ENCODE measurements around the gene ZSCAN29. TPM values are rescaled to one million over a fixed set of nuclear protein-coding genes. Genes with fewer than 3 reads are reported as not detected.

The ZSCAN29 gene
- total and polyA plus RNA-seq, 2 of the 13 experiments (the other 11 are each of a cell fraction or from before 2014, with no cell fraction given) = 8.3 to 27.4 TPM

GRCh38 chr15:43370975-43371974, at the start of gene ZSCAN29, which contains the start of gene TUBGCP4 (continued):
- TF ChIP-seq ZNF766 (CRISPR knock-in tag; IDR thresholded peaks at IDR 0.05; ENCODE audit: borderline replicate concordance) = 0 out of 2 replicates have a peak, but pooled peaks have one; percentile 41
- TF ChIP-seq ZFYVE20 (CRISPR knock-in tag; IDR thresholded peaks at IDR 0.05; ENCODE audit: borderline replicate concordance, low read depth) = no peak
- TF ChIP-seq MEF2D (CRISPR knock-in tag; IDR thresholded peaks at IDR 0.05) = peak; percentile 46; the same call in 1 of the 2 replicates
- TF ChIP-seq GZF1 (CRISPR knock-in tag; IDR thresholded peaks at IDR 0.05) = peak; percentile 45; the same call in 1 of the 2 replicates
- TF ChIP-seq, protein P1, sequence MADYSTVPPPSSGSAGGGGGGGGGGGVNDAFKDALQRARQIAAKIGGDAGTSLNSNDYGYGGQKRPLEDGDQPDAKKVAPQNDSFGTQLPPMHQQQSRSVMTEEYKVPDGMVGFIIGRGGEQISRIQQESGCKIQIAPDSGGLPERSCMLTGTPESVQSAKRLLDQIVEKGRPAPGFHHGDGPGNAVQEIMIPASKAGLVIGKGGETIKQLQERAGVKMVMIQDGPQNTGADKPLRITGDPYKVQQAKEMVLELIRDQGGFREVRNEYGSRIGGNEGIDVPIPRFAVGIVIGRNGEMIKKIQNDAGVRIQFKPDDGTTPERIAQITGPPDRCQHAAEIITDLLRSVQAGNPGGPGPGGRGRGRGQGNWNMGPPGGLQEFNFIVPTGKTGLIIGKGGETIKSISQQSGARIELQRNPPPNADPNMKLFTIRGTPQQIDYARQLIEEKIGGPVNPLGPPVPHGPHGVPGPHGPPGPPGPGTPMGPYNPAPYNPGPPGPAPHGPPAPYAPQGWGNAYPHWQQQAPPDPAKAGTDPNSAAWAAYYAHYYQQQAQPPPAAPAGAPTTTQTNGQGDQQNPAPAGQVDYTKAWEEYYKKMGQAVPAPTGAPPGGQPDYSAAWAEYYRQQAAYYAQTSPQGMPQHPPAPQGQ (CRISPR knock-in tag; IDR thresholded peaks at IDR 0.05; ENCODE audit: borderline replicate concordance) = no peak
- no peak for TF ChIP-seq ZNF20 (CRISPR knock-in tag; IDR thresholded peaks at IDR 0.05)
- TF ChIP-seq NRL (CRISPR knock-in tag; IDR thresholded peaks at IDR 0.05; ENCODE audit: borderline replicate concordance) = peak; percentile 79; the same call in 1 of the 2 replicates
- TF ChIP-seq DPF2 (CRISPR knock-in tag; IDR thresholded peaks at IDR 0.05; ENCODE audit: borderline replicate concordance, low read depth) = no peak
- peak; percentile 94 for TF ChIP-seq ELF1 (CRISPR knock-in tag; IDR thresholded peaks at IDR 0.05)
- TF ChIP-seq REXO4 (CRISPR knock-in tag; IDR thresholded peaks at IDR 0.05; ENCODE audit: borderline replicate concordance) = no peak
- peak; percentile 77; the same call in 1 of the 2 replicates for TF ChIP-seq BORCS8-MEF2B (CRISPR knock-in tag; IDR thresholded peaks at IDR 0.05)
- TF ChIP-seq SCMH1 (CRISPR knock-in tag; IDR thresholded peaks at IDR 0.05; ENCODE audit: borderline replicate concordance) = no peak
- TF ChIP-seq ZNF792 (CRISPR knock-in tag; IDR thresholded peaks at IDR 0.05) = no peak
- no peak for TF ChIP-seq SYNCRIP (IDR thresholded peaks at IDR 0.05; ENCODE audit: insufficient read depth, low read depth, low read length)
- TF ChIP-seq, protein P2, sequence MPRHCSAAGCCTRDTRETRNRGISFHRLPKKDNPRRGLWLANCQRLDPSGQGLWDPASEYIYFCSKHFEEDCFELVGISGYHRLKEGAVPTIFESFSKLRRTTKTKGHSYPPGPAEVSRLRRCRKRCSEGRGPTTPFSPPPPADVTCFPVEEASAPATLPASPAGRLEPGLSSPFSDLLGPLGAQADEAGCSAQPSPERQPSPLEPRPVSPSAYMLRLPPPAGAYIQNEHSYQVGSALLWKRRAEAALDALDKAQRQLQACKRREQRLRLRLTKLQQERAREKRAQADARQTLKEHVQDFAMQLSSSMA (CRISPR knock-in tag; IDR thresholded peaks at IDR 0.05) = 0 out of 2 replicates have a peak, but pooled peaks have one; percentile 37
- TF ChIP-seq TAF15 (IDR thresholded peaks at IDR 0.05; ENCODE audit: low read depth, low read length, poor library complexity, severe bottlenecking) = no peak
- TF ChIP-seq SSRP1 (CRISPR knock-in tag; IDR thresholded peaks at IDR 0.05) = no peak
- no peak for TF ChIP-seq SMAD9 (CRISPR knock-in tag; IDR thresholded peaks at IDR 0.05)
- TF ChIP-seq, protein P3, sequence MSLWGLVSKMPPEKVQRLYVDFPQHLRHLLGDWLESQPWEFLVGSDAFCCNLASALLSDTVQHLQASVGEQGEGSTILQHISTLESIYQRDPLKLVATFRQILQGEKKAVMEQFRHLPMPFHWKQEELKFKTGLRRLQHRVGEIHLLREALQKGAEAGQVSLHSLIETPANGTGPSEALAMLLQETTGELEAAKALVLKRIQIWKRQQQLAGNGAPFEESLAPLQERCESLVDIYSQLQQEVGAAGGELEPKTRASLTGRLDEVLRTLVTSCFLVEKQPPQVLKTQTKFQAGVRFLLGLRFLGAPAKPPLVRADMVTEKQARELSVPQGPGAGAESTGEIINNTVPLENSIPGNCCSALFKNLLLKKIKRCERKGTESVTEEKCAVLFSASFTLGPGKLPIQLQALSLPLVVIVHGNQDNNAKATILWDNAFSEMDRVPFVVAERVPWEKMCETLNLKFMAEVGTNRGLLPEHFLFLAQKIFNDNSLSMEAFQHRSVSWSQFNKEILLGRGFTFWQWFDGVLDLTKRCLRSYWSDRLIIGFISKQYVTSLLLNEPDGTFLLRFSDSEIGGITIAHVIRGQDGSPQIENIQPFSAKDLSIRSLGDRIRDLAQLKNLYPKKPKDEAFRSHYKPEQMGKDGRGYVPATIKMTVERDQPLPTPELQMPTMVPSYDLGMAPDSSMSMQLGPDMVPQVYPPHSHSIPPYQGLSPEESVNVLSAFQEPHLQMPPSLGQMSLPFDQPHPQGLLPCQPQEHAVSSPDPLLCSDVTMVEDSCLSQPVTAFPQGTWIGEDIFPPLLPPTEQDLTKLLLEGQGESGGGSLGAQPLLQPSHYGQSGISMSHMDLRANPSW (CRISPR knock-in tag; IDR thresholded peaks at IDR 0.05; ENCODE audit: borderline replicate concordance) = no peak
- TF ChIP-seq ZMYM2 (CRISPR knock-in tag; IDR thresholded peaks at IDR 0.05) = no peak

Data from HepG2 (cell line).